HG02884 (cell line): ENCODE measurements around the gene LRRC74B.
"Not testable (repeated sequence)": the region's sequence is repeated elsewhere in the genome, so short reads cannot be mapped to it uniquely, and the experiment has no call there.

Source experiments
- ATAC-seq: cut with Tn5 transposase; IDR thresholded peaks from one replicate; pipeline ENCODE4 v1.9.1; 2021; ENCODE audit warnings: mild to moderate bottlenecking, moderate library complexity; ENCODE audit not compliant: unreplicated experiment

The LRRC74B gene

GRCh38 chr22:21075516-21076138, 29.9 kb downstream of the LRRC74B start:
- no peak for ATAC-seq

- no peak for ATAC-seq
Observed at GRCh38 chr22:21076912-21077625, 31.3 kb downstream of the LRRC74B start.

GRCh38 chr22:21077884-21078508, 32.2 kb downstream of the LRRC74B start:
- no peak for ATAC-seq

GRCh38 chr22:21078916-21079315, 33.2 kb downstream of the LRRC74B start:
- no peak for ATAC-seq

- ATAC-seq = no peak
Observed at GRCh38 chr22:21079493-21079892, 33.7 kb downstream of the LRRC74B start.

- no peak for ATAC-seq
Observed at GRCh38 chr22:21080435-21081137, 34.8 kb downstream of the LRRC74B start.

- ATAC-seq = no peak
Observed at GRCh38 chr22:21082248-21082647, 36.5 kb downstream of the LRRC74B start.

GRCh38 chr22:21087119-21087518, 41.4 kb downstream of the LRRC74B start:
- no peak for ATAC-seq

- ATAC-seq = not testable (repeated sequence)
Observed at GRCh38 chr22:21087926-21088325, 42.2 kb downstream of the LRRC74B start.

- ATAC-seq = not testable (repeated sequence)
Observed at GRCh38 chr22:21091220-21091619, 45.5 kb downstream of the LRRC74B start.

GRCh38 chr22:21092797-21093554, 47.2 kb downstream of the LRRC74B start:
- no peak for ATAC-seq

- not testable (repeated sequence) for ATAC-seq
Observed at GRCh38 chr22:21093555-21094137, 47.9 kb downstream of the LRRC74B start.

- ATAC-seq = no peak
Observed at GRCh38 chr22:21094911-21095772, 49.4 kb downstream of the LRRC74B start.

- no peak for ATAC-seq
Observed at GRCh38 chr22:21095773-21096107, 50.0 kb downstream of the LRRC74B start.

- not testable (repeated sequence) for ATAC-seq
Observed at GRCh38 chr22:21096878-21097277, 51.1 kb downstream of the LRRC74B start.

- no peak for ATAC-seq
Observed at GRCh38 chr22:21098099-21098671, 52.4 kb downstream of the LRRC74B start.

GRCh38 chr22:21099578-21099977, 53.8 kb downstream of the LRRC74B start:
- ATAC-seq = no peak

- ATAC-seq = no peak
Observed at GRCh38 chr22:21100149-21101032, 54.6 kb downstream of the LRRC74B start.
